A549 (cell line): ENCODE data around the gene ACTR3C.

Source experiments
- CBX2 ChIP-seq: fragments of 200-600 bp; sonication (generic); IDR thresholded peaks from 2 replicates; pipeline ENCODE4 v1.6.1; 2016; ENCODE audit warnings: low read depth, mild to moderate bottlenecking, borderline replicate concordance
- CEBPB ChIP-seq, 2 experiments: fragments of >200 bp in 1 of 2; sonication (Bioruptor Twin) in 1 of 2; formaldehyde crosslinking in 1 of 2; IDR thresholded peaks; 2 replicates each; pipeline ENCODE4 v1.6.1; 2012 to 2016
- CTCF ChIP-seq: fragments of >200 bp; sonication (Bioruptor Twin); formaldehyde crosslinking; IDR thresholded peaks from 3 replicates; pipeline ENCODE4 v1.5.1; 2016
- JUN ChIP-seq, 2 experiments: fragments of >200 bp; sonication (Bioruptor Twin); formaldehyde crosslinking; IDR thresholded peaks; 2 replicates in 1 of 2; 3 replicates in 1 of 2; pipeline ENCODE4 v1.6.1; 2016 to 2017
- KDM1A ChIP-seq: fragments of 200-600 bp; sonication (generic); IDR thresholded peaks from 2 replicates; pipeline ENCODE4 v1.6.1; 2016; ENCODE audit warnings: low read depth, mild to moderate bottlenecking
- MAX ChIP-seq: IDR thresholded peaks from 2 replicates; pipeline ENCODE4 v1.6.1; 2012
- PHF8 ChIP-seq: fragments of 200-600 bp; sonication (generic); IDR thresholded peaks from 2 replicates; pipeline ENCODE4 v1.6.1; 2016; ENCODE audit warnings: low read depth, mild to moderate bottlenecking, antibody characterized with exemption, moderate library complexity, borderline replicate concordance
- POLR2A ChIP-seq: IDR thresholded peaks from 2 replicates; pipeline ENCODE4 v1.6.1; 2012; ENCODE audit warnings: mild to moderate bottlenecking, low read length
- RAD21 ChIP-seq, 2 experiments: fragments of >200 bp in 1 of 2; sonication (Bioruptor Twin) in 1 of 2; formaldehyde crosslinking in 1 of 2; IDR thresholded peaks in 1 of 2; conservative IDR thresholded peaks in 1 of 2; 2 replicates in 1 of 2; 3 replicates in 1 of 2; pipeline ENCODE4 v1.6.1; 2012 to 2018; ENCODE audit warnings: inconsistent platforms in 1 of 2
- TF ChIP-seq, protein P1 (sequence below): fragments of >200 bp; sonication (Bioruptor Twin); formaldehyde crosslinking; IDR thresholded peaks from 3 replicates; pipeline ENCODE4 v1.6.1; 2016

DNA sequence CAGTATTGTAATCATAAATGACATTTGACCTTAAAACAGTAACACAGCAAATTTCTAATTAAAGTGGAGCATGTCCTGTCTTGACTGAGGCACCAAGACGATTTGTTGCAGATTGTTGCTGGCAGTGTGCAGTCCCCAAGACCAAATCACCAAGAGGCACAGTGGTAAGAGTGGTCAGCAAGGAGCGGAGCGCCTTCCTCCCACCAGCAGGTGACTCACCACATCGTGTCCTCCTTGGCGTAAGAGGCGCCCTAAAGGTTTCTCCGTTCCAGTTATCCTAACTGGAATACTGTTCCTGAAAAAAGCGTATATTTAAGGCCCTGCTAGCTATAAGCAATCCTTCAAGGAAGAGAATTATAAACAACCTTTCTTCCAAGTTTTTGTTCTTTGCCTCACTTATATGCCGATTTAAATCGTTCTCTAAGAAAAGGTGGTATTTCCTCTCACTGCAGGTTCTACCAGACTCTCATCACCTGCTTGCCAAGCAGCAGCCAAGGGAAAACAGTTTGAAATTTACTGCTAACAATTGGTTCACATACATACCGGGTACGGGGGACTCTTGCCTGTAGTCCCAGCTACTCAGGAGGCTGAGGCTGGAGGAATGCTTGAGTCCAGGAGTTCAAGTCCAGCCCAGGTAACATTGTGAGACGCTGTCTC lies 34.6 kb upstream of the ACTR3C start:
- no peak for TF ChIP-seq PHF8
- no peak for TF ChIP-seq CTCF
- no peak for TF ChIP-seq KDM1A
- no peak for TF ChIP-seq RAD21 (conservative IDR thresholded peaks at IDR 0.05 in 1 of 2, IDR thresholded peaks at IDR 0.05 in 1 of 2)
- TF ChIP-seq CBX2 = no peak
- TF ChIP-seq JUN (IDR thresholded peaks at IDR 0.05) = no peak
- no peak for TF ChIP-seq CEBPB (IDR thresholded peaks at IDR 0.05)
- TF ChIP-seq, protein P1, sequence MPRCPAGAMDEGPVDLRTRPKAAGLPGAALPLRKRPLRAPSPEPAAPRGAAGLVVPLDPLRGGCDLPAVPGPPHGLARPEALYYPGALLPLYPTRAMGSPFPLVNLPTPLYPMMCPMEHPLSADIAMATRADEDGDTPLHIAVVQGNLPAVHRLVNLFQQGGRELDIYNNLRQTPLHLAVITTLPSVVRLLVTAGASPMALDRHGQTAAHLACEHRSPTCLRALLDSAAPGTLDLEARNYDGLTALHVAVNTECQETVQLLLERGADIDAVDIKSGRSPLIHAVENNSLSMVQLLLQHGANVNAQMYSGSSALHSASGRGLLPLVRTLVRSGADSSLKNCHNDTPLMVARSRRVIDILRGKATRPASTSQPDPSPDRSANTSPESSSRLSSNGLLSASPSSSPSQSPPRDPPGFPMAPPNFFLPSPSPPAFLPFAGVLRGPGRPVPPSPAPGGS = no peak
- no peak for TF ChIP-seq POLR2A
- TF ChIP-seq MAX = no peak
